OCI-LY1 (cell line): ENCODE data around the gene PPP2R2D.
"Not testable (repeated sequence)": the region's sequence is repeated elsewhere in the genome, so short reads cannot be mapped to it uniquely, and the experiment has no call there.

Source experiments
- H2AFZ ChIP-seq: fragments of 200-600 bp; sonication (generic), shearing (Covaris generic); 2 replicates; pipeline ENCODE4 v1.6.0; 2014; ENCODE audit warnings: antibody characterized with exemption, mild to moderate bottlenecking, low read length
- H3F3A ChIP-seq: fragments of 200-600 bp; sonication (generic), shearing (Covaris generic); 2 replicates; pipeline ENCODE4 v1.6.0; 2014; ENCODE audit warnings: mild to moderate bottlenecking, antibody characterized with exemption, low read length, moderate library complexity; ENCODE audit not compliant: insufficient read depth
- H3K27ac ChIP-seq: fragments of 200-600 bp; sonication (generic); 2 replicates; pipeline ENCODE4 v1.5.1; 2014; ENCODE audit warnings: low read length, mixed run types, mild to moderate bottlenecking, low read depth; ENCODE audit not compliant: poor library complexity, severe bottlenecking
- H3K27me3 ChIP-seq: fragments of 200-600 bp; sonication (generic); 2 replicates; pipeline ENCODE4 v1.6.0; 2014; ENCODE audit warnings: antibody characterized with exemption, mild to moderate bottlenecking, low read length, moderate library complexity; ENCODE audit not compliant: insufficient read depth
- H3K36me3 ChIP-seq: fragments of 200-600 bp; sonication (generic); 2 replicates; pipeline ENCODE4 v1.6.1; 2014; ENCODE audit warnings: mild to moderate bottlenecking, antibody characterized with exemption, low read length, moderate library complexity, mixed read lengths; ENCODE audit not compliant: insufficient read depth
- H3K4me1 ChIP-seq: fragments of 200-600 bp; sonication (generic); 2 replicates; pipeline ENCODE4 v1.5.1; 2014; ENCODE audit warnings: mild to moderate bottlenecking, low read length, moderate library complexity; ENCODE audit not compliant: insufficient read depth, severe bottlenecking
- H3K4me2 ChIP-seq: fragments of 200-600 bp; sonication (generic), shearing (Covaris generic); 2 replicates; pipeline ENCODE4 v1.6.1; 2014; ENCODE audit warnings: low read length
- H3K4me3 ChIP-seq: fragments of 200-600 bp; sonication (generic); 2 replicates; pipeline ENCODE4 v1.5.1; 2014; ENCODE audit warnings: low read length, low read depth, mild to moderate bottlenecking, mixed read lengths; ENCODE audit not compliant: poor library complexity, severe bottlenecking
- H3K79me2 ChIP-seq: fragments of 200-600 bp; shearing (Covaris generic); 2 replicates; pipeline ENCODE4 v1.6.1; 2016; ENCODE audit warnings: mixed run types, low read length, mixed read lengths; ENCODE audit not compliant: insufficient read depth
- H3K9ac ChIP-seq: fragments of 200-600 bp; sonication (generic), shearing (Covaris generic); 2 replicates; pipeline ENCODE4 v1.6.1; 2014; ENCODE audit warnings: mild to moderate bottlenecking, low read length, mixed read lengths
- H3K9me2 ChIP-seq: fragments of 200-600 bp; sonication (generic), shearing (Covaris generic); 2 replicates; pipeline ENCODE4 v1.6.1; 2014; ENCODE audit warnings: low read depth, mild to moderate bottlenecking, low read length, mixed read lengths
- H3K9me3 ChIP-seq: fragments of 200-600 bp; shearing (Covaris generic); 2 replicates; pipeline ENCODE4 v1.6.1; 2014; ENCODE audit warnings: low read length, mixed read lengths
- H4K20me1 ChIP-seq: fragments of 200-600 bp; sonication (generic), shearing (Covaris generic); 2 replicates; pipeline ENCODE4 v1.6.0; 2016; ENCODE audit warnings: mild to moderate bottlenecking, low read length; ENCODE audit not compliant: insufficient read depth
- CTCF ChIP-seq: fragments of 200-600 bp; sonication (generic), shearing (Covaris generic); IDR thresholded peaks from 2 replicates; pipeline ENCODE4 v1.5.1; 2017; ENCODE audit warnings: mild to moderate bottlenecking, antibody characterized with exemption, low read length, moderate library complexity, mixed read lengths
- EZH2 ChIP-seq: fragments of 200-600 bp; sonication (generic), shearing (Covaris generic); IDR thresholded peaks from 2 replicates; pipeline ENCODE4 v1.8.0; 2017; ENCODE audit warnings: borderline replicate concordance, mixed run types, mild to moderate bottlenecking, antibody characterized with exemption, low read length, moderate library complexity, mixed read lengths

PPP2R2D gene

GRCh38 chr10:131982185-131982756, 81.5 kb downstream of the PPP2R2D start:
- peaks cover 8% of the 10 kb centered on the region; the same call in 1 of the 2 replicates for H3K36me3 ChIP-seq
- peaks cover 37% of the 10 kb centered on the region for H3K4me1 ChIP-seq
- TF ChIP-seq CTCF (no peak), EZH2 (no peak)
- peak overlapping the region; percentile 62 for H3K9ac ChIP-seq
- no peaks in the 10 kb centered on the region for H3F3A ChIP-seq
- no peaks in the 10 kb centered on the region for H3K9me2 ChIP-seq
- H3K4me3 ChIP-seq: peak overlapping the region; percentile 67
- H3K27ac ChIP-seq: no peak overlapping the region
- H3K27me3 ChIP-seq: no peaks in the 10 kb centered on the region
- H4K20me1 ChIP-seq: no peaks in the 10 kb centered on the region
- H3K4me2 ChIP-seq: peak overlapping the region; percentile 65
- H3K9me3 ChIP-seq: peaks cover 4% of the 10 kb centered on the region; the same call in 1 of the 2 replicates
- no peak overlapping the region for H2AFZ ChIP-seq
- peaks cover 40% of the 10 kb centered on the region; the same call in 1 of the 2 replicates for H3K79me2 ChIP-seq

DNA sequence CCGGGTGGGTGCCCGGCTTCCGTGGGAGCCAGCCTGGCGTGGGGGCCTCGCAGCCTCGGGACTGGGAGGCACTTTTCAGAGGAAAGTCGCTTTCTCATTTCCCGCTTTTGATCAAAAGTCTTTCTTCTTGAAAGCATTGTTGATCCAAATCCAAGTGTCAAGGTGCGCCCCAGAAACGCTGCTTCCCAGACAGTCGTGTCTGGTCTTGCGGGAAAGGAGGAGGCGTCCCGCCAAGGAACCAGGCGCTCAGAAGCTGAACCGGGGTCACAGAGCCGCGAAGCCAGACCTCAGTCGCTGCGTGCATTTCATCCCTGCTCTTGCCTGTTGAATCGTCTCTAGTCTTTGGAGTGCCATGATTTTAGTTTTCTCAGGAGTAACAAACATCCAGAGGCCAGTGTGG, 82.0 kb downstream of the PPP2R2D start:
- Histone ChIP-seq H3K9ac (no peak overlapping the region), H2AFZ (no peak overlapping the region), H3K4me1 (peaks cover 32% of the 10 kb centered on the region), H4K20me1 (no peaks in the 10 kb centered on the region), H3K4me2 (peak overlapping the region; percentile 65), H3K36me3 (peaks cover 3% of the 10 kb centered on the region; the same call in 1 of the 2 replicates), H3K9me2 (no peaks in the 10 kb centered on the region), H3K27ac (no peak overlapping the region), H3K79me2 (peaks cover 35% of the 10 kb centered on the region; the same call in 1 of the 2 replicates), H3K27me3 (no peaks in the 10 kb centered on the region), H3K4me3 (peak overlapping the region; percentile 67), H3K9me3 (peaks cover 4% of the 10 kb centered on the region; the same call in 1 of the 2 replicates), H3F3A (no peaks in the 10 kb centered on the region)
- TF ChIP-seq EZH2: no peak
- no peak for TF ChIP-seq CTCF

- Histone ChIP-seq H3K9ac (no peak overlapping the region), H3K4me2 (no peak overlapping the region), H3K27ac (no peak overlapping the region), H3K27me3 (no peaks in the 10 kb centered on the region), H2AFZ (no peak overlapping the region), H4K20me1 (no peaks in the 10 kb centered on the region), H3K9me2 (no peaks in the 10 kb centered on the region), H3F3A (no peaks in the 10 kb centered on the region), H3K4me3 (no peak overlapping the region), H3K79me2 (peaks cover 25% of the 10 kb centered on the region; the same call in 1 of the 2 replicates), H3K9me3 (peaks cover 4% of the 10 kb centered on the region; the same call in 1 of the 2 replicates), H3K36me3 (no peaks in the 10 kb centered on the region; the same call in 1 of the 2 replicates), H3K4me1 (peaks cover 22% of the 10 kb centered on the region)
- TF ChIP-seq EZH2 (no peak), CTCF (no peak)
Measured at GRCh38 chr10:131983780-131984179, 83.0 kb downstream of the PPP2R2D start.

DNA sequence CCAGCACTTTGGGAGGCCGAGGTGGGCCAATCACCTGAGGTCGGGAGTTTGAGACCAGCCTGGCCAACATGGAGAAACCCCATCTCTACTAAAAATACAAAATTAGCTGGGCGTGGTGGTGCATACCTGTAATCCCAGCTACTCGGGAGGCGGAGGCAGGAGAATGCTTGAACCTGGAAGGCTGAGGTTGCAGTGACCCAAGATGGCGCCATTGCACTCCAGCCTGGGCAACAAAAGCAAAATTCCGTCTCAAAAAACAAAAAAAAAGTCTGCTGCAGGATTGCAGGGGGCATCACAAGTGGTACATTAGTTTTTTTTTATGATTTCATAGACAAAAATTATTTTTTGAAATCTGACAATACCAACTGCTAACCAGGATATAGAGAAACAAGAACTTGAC, 86.0 kb downstream of the PPP2R2D start:
- not testable (repeated sequence) for H3F3A ChIP-seq, H3K9me3 ChIP-seq, H2AFZ ChIP-seq, H3K9me2 ChIP-seq, H3K4me1 ChIP-seq, H3K9ac ChIP-seq, H3K36me3 ChIP-seq, H3K27me3 ChIP-seq, H3K79me2 ChIP-seq, H4K20me1 ChIP-seq, H3K4me2 ChIP-seq, H3K27ac ChIP-seq, H3K4me3 ChIP-seq

GRCh38 chr10:131987301-131987700, 86.5 kb downstream of the PPP2R2D start:
- not testable (repeated sequence) for H3K9me3 ChIP-seq, H3K4me2 ChIP-seq, H2AFZ ChIP-seq, H4K20me1 ChIP-seq, H3K9ac ChIP-seq, H3F3A ChIP-seq, H3K79me2 ChIP-seq, H3K4me3 ChIP-seq, H3K9me2 ChIP-seq, H3K4me1 ChIP-seq, H3K27me3 ChIP-seq, H3K27ac ChIP-seq, H3K36me3 ChIP-seq
